Activated gamma-delta T cell (primary cell): ENCODE data around the gene ABCA7.

Experiments
- DNase-seq: peaks from one replicate; lab custom pipeline; 2025; lab: John Stamatoyannopoulos, UW

ABCA7 gene

DNA sequence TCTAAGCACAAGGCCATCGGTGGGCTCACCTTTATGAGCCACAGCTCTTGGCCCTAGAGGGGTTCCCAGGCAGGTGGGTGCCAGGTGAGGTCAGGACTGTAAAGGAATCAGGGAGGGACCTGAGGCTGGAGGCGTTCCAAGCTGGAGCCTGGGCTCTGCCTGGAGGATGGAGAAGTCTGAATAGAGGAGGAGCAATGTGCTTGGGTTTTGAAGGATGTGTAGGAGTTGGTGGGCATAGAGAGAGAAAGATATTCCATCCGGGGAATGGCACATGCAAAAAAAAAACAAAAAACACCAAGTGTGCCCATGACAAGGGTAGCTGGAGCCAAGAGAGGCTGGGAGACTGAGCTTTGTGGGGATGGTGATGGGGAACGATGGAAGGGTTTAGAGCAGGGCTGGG is 37.3 kb upstream of the ABCA7 start:
- no peak for DNase-seq

DNA sequence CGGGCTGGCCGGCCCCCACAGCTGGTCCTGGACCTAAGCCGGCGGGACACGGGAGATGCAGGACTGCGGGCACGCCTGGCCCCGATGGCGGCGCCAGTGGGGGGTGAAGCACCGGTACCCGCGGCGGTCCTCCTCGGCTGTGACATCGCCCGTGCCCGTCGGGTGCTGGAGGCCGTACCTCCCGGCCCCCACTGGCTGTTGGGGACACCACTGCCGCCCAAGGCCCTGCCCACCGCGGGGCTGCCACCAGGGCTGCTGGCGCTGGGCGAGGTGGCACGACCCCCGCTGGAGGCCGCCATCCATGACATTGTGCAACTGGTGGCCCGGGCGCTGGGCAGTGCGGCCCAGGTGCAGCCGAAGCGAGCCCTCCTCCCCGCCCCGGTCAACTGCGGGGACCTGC is 36.6 kb upstream of the ABCA7 start:
- no peak for DNase-seq

DNA sequence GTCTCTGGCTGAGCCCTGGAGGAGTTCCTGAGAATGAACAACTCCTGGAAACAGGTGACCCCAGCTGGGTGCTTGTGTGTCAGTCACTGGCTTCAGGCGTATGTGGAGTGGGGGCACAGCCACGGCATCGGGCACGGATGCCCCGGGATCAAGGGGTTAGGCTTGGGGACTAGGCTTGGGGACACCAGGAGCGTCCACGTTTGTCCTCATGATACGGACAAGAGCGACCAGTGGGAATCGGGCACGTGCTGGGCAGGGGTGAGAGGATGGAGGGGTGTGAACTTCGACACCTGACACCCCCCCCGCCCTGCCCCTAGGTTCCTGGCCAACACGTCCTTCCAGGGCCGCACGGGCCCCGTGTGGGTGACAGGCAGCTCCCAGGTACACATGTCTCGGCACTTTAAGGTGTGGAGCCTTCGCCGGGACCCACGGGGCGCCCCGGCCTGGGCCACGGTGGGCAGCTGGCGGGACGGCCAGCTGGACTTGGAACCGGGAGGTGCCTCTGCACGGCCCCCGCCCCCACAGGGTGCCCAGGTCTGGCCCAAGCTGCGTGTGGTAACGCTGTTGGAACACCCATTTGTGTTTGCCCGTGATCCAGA is 35.6 kb upstream of the ABCA7 start:
- DNase-seq = no peak

DNA sequence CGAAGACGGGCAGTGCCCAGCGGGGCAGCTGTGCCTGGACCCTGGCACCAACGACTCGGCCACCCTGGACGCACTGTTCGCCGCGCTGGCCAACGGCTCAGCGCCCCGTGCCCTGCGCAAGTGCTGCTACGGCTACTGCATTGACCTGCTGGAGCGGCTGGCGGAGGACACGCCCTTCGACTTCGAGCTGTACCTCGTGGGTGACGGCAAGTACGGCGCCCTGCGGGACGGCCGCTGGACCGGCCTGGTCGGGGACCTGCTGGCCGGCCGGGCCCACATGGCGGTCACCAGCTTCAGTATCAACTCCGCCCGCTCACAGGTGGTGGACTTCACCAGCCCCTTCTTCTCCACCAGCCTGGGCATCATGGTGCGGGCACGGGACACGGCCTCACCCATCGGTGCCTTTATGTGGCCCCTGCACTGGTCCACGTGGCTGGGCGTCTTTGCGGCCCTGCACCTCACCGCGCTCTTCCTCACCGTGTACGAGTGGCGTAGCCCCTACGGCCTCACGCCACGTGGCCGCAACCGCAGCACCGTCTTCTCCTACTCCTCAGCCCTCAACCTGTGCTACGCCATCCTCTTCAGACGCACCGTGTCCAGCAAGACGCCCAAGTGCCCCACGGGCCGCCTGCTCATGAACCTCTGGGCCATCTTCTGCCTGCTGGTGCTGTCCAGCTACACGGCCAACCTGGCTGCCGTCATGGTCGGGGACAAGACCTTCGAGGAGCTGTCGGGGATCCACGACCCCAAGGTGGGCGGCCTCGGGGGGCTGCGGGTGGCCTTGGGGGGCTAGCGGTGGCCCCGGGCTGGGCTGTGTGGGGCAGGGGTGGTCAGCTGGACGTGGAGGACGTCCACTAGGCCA is 34.9 kb upstream of the ABCA7 start:
- no peak for DNase-seq

DNA sequence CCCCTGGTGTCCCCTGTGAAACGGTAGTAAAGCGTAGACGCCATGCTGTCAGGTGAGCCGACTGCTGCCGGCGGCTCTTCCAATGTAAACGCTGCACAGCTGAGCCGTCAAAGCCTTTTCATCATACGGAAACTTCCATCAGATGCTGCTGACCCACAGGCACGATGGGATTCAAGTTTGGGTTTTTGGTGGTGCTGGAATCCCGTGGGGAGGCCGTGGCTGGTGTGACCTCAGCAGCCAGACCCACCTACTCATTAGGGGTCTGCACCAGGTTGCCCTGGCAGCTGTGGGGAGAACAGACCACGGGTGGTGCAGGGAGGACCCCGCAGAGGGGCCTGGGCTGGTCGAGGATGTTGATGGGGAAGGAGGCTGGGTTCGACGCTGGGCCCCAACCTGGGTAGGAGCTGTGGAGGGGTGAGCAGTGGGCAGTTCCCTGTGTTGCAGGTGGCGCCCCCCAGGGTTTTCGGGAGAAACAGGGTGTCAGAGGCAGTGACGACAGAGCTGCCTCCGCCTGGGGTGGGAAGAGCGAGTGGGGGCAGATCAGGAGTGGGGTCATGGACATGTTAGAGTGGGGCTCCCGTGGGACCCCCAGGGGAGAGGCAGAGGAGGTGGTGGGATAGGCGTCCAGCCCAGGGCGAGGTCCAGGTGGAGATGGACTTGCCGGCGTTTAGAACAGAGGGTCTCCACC is 33.1 kb upstream of the ABCA7 start:
- DNase-seq = no peak

DNA sequence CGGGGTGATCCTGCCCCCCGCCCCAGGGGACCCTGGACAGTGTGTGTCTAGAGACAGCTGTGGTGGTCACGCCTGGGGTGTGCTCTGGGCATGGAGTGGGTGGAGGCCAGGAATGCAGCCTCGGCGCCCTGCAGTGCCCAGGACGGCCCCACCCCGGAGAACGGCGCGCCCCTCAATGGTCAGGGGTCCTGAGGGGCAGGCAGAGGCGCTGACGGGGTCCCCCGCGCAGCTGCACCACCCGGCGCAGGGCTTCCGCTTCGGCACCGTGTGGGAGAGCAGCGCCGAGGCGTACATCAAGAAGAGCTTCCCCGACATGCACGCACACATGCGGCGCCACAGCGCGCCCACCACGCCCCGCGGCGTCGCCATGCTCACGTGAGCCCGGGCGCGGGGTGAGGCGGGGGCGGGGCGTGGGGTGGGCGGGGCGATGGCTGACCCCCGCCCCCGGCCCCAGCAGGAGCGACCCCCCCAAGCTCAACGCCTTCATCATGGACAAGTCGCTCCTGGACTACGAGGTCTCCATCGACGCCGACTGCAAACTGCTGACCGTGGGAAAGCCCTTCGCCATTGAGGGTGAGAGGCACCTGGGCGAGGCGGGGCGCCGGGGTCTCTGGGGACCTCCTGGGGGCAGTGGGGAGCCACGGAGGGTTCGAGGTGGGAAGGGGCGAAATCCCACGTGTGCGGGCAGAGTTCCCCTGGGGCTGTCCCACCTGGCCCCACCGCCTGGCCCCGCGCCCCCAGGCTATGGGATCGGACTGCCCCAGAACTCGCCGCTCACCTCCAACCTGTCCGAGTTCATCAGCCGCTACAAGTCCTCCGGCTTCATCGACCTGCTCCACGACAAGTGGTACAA is 32.3 kb upstream of the ABCA7 start:
- DNase-seq = no peak

DNA sequence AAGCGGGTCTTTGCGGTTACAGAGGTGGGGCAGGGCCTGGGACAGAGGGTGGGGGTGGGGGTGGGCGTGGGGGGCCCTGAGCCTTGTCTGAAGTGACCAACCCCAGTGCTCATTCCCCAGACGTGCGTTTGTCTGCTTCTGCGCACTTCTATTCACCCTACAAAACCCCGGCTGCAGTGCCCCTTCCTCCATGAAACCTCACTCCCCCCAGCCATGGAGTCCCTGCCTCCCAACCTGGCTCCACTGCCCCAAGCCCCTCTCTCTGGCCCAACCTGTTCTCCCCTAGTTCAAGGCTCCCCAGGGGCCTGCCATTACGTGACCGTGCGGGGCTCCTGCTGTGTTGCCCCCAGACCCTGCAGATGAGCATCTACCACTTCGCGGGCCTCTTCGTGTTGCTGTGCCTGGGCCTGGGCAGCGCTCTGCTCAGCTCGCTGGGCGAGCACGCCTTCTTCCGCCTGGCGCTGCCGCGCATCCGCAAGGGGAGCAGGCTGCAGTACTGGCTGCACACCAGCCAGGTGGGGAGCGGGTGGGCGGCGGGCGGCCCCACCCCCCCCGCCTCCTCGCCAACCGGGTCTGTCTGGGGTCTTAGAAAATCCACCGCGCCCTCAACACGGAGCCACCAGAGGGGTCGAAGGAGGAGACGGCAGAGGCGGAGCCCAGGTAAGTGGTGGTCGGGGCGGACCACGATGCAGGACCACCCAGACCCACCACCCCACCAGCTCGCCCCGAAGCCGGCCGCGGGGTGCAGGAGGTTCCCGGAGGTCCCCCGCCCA is 31.5 kb upstream of the ABCA7 start:
- DNase-seq = no peak

DNA sequence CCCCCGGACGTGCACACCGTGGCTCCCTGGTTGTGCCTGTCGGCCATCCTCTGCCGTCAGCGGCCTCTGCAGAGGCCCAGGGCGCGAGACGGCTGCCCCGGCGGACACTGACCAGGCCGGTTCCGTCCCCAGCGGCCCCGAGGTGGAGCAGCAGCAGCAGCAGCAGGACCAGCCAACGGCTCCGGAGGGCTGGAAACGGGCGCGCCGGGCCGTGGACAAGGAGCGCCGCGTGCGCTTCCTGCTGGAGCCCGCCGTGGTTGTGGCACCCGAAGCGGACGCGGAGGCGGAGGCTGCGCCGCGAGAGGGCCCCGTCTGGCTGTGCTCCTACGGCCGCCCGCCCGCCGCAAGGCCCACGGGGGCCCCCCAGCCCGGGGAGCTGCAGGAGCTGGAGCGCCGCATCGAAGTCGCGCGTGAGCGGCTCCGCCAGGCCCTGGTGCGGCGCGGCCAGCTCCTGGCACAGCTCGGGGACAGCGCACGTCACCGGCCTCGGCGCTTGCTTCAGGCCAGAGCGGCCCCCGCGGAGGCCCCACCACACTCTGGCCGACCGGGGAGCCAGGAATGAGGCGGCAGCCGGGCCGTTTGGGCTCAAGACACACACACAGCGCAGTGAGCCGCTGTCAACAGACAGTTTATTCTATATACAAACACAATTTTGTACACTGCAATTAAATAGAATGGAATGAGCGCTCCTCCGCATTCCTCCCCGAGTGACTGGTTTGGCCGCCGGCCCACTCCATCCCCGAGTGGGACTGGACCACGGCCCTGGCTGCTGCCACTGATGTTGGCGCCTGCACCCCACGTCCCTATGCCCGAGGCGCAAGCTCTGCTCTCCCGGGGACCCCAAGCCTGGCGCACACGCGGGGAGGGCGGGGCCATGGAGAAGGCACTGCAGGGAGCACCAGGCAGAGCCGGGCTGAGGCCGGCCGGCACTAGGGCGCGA is 30.6 kb upstream of the ABCA7 start:
- DNase-seq = no peak

DNA sequence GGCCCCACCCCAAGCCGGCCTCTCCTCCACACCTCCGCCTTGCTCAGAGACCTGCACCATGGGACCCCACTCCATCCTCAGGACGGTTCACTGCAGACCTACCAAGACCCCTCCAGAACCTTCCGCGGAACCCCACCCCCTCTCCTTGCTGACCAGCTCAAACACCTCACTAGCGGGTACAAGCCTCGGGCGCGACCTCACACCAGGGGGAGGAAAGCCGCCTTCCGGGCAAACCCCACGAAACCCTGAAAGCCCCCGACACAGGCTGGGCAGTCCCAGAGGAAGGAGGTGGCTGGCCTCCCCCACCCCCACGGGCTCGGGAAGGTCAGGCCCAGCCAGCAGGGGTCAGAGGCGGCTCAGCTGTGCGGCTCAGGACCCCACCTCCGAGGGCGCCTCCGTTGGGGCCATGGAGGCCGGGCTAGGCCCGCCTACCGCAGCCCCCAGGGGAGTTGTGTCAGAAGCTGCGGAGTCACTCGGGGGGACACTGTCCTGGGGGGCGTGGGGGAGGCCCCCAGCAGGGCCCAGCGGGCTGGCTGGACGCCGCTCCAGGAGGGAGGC is 29.8 kb upstream of the ABCA7 start:
- no peak for DNase-seq

DNA sequence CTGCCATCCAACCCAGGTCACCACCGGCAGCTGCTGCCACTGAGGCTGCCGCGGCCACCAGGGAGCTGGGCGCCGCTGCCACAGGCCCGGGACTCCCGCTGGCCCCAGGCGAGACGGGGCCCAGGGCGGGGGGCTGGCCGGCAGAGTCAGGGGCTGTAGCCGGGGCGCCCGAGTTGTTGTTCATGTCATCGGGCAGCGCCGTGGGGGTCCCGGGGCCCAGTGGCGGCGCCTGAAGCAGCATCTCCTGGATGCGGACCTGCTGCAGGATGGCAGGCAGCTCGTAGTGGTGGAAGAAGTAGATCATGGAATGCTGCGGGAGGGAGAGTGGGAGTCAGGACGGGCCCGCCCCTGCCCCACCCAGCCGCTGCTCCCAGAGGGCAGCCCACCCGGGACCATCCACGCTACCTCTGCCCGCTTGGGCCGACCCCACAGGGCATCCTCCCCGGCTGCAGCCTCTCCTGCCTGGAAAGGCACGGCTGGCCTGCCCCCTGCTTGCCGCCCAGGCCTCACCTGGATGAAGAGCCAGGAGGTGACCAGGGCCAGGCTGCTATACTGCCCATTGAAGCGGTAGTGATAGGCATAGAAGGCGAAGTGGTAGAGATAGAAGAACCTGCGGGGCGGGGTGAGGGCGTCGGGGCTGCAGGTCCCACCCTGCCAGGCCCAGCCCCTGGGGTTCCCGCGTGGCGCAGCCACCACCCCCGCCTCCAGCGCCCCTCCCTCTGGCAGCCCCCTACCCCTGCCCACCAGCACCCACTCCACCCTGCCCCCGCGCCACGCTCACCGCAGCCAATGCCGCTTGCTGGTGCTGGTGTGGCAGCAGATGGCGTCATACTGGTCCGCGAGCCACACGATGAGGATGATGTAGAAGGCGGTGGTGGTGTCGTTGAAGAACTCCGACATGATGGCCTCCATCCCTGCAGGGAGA is 29.1 kb upstream of the ABCA7 start:
- DNase-seq = no peak

DNA sequence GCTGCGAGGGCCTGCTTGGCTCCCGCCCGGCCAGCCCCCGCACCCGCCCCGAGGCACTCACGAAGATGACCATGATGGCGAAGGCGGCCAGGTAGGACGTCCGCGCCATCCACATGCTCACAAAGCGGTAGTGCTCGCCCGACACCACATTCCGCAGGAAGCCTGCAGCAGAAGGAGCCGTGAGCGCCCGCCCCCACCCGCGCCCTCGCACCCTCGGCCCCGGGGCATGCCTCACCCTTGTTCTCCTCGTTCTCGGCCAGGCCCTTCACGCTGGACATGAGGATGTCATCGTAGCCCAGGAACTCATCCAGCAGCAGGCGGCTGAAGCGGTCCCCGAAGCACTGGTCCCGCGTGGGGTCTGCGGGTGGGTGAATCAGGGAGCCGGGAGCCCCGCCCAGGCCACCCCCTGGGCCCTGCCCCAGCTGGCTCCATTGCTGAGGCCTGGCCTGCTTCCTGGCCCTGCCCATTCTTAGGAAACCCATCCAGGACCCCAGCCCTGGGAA is 28.0 kb upstream of the ABCA7 start:
- DNase-seq = no peak

DNA sequence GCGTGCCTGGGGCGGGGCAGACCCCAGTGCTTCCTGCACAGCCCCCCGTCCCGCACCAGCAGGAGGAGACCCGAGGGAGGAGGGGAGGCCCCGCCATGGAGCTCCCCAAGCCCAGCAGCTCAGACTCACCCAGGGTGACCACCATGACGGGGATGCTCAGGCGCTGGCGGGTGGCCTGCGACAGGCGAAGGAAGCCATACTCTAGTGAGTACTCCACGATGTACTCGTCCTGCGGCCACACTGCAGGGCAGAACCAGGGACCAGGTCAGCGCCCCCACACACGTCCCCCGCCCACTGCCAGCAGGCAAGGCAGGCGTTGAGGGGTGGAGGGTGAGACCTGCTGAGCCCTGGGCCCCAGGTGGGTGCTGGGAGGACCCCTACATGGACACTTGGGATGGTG is 27.6 kb upstream of the ABCA7 start:
- no peak for DNase-seq

DNA sequence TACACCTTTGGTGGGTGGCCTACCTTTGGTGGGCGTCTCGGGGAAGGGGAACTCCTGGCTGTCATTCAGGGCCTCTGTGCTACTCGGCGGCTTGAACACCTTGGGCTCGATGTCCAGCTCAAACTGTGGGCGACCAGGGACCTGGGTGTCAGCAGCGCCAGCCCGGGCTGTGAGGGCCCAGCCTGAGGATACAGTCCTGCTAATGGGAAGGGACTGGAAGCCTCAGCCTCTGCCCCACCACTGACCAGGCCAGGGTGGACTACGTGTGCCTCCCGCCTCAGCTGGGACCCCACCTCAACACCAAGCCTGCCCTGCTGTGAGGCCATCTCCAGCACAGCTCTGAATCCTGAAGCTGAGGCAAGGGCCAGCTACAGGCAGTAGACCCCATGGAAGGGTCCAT is 26.7 kb upstream of the ABCA7 start:
- no peak for DNase-seq

DNA sequence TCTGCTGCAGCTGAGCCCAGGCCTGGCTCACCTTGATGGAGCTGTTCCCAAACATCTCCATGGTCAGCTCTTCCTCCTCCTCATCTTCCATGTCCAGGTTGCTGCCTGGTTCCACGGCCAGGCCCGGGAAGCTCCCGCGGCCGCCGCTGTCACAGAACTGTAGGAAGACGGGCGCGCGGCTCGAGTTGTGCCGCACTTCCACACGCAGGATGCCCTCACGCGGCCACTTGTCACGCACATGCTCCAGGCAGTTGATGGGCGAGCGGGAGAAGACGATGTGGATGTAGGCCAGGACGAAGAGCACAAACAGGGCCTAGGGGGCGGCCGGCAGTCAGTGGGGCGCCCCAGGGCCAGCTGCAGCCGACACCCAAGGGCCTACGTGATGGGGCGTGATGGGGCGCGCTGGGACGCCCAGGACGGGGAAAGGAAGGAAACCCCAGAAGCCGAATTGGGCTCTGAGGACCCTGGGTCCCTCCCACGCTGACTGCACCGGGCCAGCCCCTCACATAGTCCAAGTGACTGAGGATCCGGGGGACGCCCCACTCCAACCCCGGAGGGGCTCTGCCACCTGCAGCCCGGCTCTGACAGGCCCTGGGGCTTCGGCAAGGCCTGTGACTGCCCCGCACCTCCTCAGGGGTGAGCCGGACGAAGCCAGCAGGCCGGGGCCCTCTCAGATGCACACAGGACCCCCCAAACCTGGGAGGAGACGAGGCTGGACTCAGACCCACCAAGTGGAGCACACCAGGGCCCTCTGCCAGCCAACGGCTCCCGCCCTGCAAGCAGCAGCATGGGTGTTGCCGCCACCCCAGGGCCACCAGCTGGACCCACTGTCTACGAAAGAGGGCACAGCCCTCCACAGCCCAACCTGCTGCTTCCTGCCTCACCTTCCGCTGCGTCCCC is 25.5 kb upstream of the ABCA7 start:
- no peak for DNase-seq

DNA sequence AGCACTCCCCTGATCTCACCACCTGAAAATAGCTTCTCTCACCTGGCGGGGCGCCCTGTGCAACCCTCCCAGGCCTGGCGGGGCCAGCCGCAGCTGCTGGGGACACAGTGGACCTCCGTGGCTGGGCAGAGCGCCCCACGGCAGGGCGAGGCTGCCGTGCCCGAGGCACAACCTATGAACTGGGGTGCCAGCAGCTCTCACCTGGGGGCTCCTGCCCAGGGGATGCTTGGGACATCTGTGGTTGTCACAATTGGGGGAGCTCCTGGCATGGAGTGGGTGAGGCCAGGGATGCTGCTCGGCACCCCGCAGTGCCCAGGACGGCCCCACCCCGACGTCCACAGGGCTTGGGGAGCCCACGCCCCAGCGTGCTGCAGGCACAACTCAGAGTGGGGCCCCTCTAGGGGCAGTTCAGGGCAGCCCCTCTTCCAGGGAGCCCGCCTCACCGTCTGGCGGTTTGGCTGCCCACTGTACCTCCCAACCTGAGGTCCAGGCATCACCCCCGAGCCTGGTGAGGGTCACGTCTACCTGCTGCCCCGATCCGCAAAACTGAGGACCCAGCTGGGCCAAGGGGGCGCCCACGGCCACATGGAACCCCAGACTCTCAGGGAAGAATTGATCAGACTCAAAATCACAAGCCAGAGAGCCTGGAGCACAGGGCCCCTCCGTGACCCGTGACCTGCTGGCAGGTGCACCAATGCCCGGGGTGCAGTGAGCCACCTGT is 24.7 kb upstream of the ABCA7 start:
- no peak for DNase-seq

DNA sequence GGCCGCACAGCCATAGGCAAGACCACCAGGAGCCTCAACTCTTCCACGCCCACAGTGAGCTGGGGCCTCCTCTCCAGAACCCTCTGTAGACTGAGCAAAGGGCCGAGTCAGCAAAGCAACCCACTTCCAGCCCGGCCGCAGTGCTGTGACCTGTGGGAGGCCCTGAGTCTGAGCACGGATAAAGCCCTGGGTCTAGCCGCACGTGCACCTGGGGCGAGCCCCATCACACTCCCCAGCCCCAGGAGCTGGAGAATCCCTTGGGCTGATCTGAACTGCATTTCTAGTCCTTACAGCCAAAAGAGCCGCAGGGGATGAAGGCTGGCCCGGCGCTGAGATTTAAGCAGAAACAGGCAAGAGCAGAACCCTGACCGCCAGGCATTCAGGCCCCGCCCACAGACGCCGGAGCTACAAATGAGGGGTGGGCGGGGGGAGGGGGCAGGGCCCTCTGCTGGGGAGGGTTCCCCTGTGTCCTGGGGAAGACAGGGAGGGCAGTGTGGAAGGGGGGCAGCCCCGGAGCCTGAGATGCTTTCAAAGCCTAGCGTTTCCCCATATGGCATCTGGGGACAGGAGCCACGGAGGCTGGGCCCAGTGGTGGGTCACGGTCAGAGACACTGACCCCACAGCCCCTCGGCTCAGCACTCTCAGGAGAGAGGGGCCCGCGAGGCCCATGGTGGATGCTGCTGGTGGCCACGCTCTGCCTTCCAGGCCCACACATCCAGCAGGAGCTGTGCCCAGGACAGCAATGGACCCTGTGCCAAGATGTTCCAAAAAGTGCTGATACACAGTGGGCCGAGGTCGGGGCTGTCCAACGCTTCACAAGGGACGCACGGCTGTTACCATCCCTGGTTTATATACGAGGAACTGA is 23.9 kb upstream of the ABCA7 start:
- DNase-seq = no peak
